Parathyroid adenoma (tissue), 2 donors: ENCODE data around the gene PDE10A.

Experiments
- H2AFZ ChIP-seq: fragments of 300-600 bp; sonication (generic); one replicate; pipeline ENCODE4 v1.7.0; 2017; ENCODE audit warnings: antibody characterized with exemption, mild to moderate bottlenecking
- H3K27ac ChIP-seq: fragments of 300-600 bp; sonication (generic); one replicate; pipeline ENCODE4 v1.7.0; 2017
- H3K27me3 ChIP-seq: fragments of 300-600 bp; sonication (generic); one replicate; pipeline ENCODE4 v1.7.0; 2017; ENCODE audit warnings: low read length; ENCODE audit not compliant: control insufficient read depth, insufficient read depth
- H3K36me3 ChIP-seq: fragments of 300-600 bp; sonication (generic); one replicate; pipeline ENCODE4 v1.7.0; 2017; ENCODE audit warnings: low read length; ENCODE audit not compliant: control insufficient read depth, insufficient read depth
- H3K4me1 ChIP-seq: fragments of 300-600 bp; sonication (generic); one replicate; pipeline ENCODE4 v1.7.0; 2017; ENCODE audit warnings: control low read depth
- H3K4me2 ChIP-seq: fragments of 300-600 bp; sonication (generic); one replicate; pipeline ENCODE4 v1.7.0; 2017; ENCODE audit warnings: low read length
- H3K4me3 ChIP-seq: fragments of 300-600 bp; sonication (generic); one replicate; pipeline ENCODE4 v1.7.0; 2017; ENCODE audit warnings: low read depth, low read length
- H3K79me2 ChIP-seq: fragments of 300-600 bp; sonication (generic); one replicate; pipeline ENCODE4 v1.7.0; 2017; ENCODE audit warnings: control low read depth
- H3K9ac ChIP-seq: fragments of 300-600 bp; sonication (generic); one replicate; pipeline ENCODE4 v1.7.0; 2017; ENCODE audit warnings: mild to moderate bottlenecking
- H3K9me3 ChIP-seq: fragments of 300-600 bp; sonication (generic); one replicate; pipeline ENCODE4 v1.7.0; 2017; ENCODE audit warnings: low read length; ENCODE audit not compliant: control insufficient read depth
- CTCF ChIP-seq: fragments of 300-600 bp; sonication (generic); IDR thresholded peaks from one replicate; pipeline ENCODE4 v1.7.0; 2017; ENCODE audit warnings: antibody characterized with exemption, mild to moderate bottlenecking
- donor health status: primary hyperparathyroidism.

Gene PDE10A

DNA sequence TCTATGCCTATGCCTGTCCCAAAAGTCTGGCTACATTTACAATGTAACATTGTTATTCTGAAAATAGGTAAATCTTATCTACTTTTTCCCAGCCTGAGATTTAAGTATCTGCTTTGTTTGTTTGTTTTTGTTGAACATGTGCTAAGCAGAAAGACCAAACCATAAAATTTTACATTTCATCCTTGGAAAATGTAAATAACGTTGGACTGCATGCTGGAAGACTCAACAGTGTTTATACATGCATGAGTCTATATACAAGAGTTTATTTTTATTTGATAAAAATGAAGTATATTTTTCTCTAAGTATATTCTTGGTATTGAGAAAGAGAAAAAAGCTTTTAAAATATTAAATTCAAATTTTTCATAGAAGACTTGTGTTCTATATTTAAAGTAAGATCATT lies 12.1 kb upstream of the PDE10A start:
- Histone ChIP-seq H3K9me3 (no peaks in the 10 kb centered on the region), H3K4me2 (no peak overlapping the region)
- no peak for TF ChIP-seq CTCF

GRCh38 chr6:165674155-165675029 lies 11.4 kb upstream of the PDE10A start:
- Histone ChIP-seq H3K27me3 (no peaks in the 10 kb centered on the region), H3K4me1 (no peaks in the 10 kb centered on the region), H3K36me3 (no peaks in the 10 kb centered on the region), H3K4me2 (no peak overlapping the region), H3K9ac (no peak overlapping the region), H3K4me3 (no peak overlapping the region), H3K9me3 (no peaks in the 10 kb centered on the region), H3K27ac (no peak overlapping the region), H3K79me2 (no peaks in the 10 kb centered on the region), H2AFZ (no peak overlapping the region)
- no peak for TF ChIP-seq CTCF

More for the DNA sequence above, 12.1 kb upstream of the PDE10A start:
- H3K36me3 ChIP-seq: no peaks in the 10 kb centered on the region
- H3K79me2 ChIP-seq: no peaks in the 10 kb centered on the region
- no peaks in the 10 kb centered on the region for H3K4me1 ChIP-seq
- H3K27ac ChIP-seq: no peak overlapping the region
- H2AFZ ChIP-seq: no peak overlapping the region
- H3K9ac ChIP-seq: no peak overlapping the region
- H3K27me3 ChIP-seq: no peaks in the 10 kb centered on the region
- H3K4me3 ChIP-seq: no peak overlapping the region

- Histone ChIP-seq H3K4me3 (no peak overlapping the region), H3K79me2 (no peaks in the 10 kb centered on the region), H3K27ac (no peak overlapping the region), H3K4me1 (no peaks in the 10 kb centered on the region), H3K36me3 (no peaks in the 10 kb centered on the region), H3K4me2 (no peak overlapping the region), H3K27me3 (no peaks in the 10 kb centered on the region), H3K9me3 (no peaks in the 10 kb centered on the region), H3K9ac (no peak overlapping the region), H2AFZ (no peak overlapping the region)
- no peak for TF ChIP-seq CTCF
These were observed 8.3 kb upstream of the PDE10A start for GRCh38 chr6:165671222-165671768.

DNA sequence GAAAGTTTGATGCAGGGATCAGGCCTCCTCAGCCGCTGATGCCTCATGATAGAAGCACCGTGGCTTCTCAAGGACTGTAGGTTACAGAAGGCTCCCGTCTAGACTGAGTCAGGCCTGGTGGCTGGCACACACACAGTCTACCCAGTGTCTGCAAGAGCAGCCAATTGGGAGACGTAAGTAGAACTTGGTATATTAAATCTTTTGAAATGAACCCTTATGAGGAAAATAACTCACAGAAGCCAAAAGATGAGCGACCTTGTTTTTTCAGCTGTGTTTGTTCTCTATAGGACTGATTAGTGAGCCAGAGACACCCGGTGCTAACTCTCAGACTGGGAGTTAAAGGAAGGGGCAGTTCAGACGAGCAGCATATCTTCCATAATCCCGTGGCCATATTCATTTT lies 5.9 kb upstream of the PDE10A start:
- Histone ChIP-seq H3K4me2 (no peak overlapping the region), H3K4me3 (no peak overlapping the region), H3K27me3 (peaks cover 5% of the 10 kb centered on the region), H3K9me3 (no peaks in the 10 kb centered on the region), H2AFZ (no peak overlapping the region), H3K4me1 (no peaks in the 10 kb centered on the region), H3K27ac (no peak overlapping the region), H3K36me3 (no peaks in the 10 kb centered on the region), H3K79me2 (no peaks in the 10 kb centered on the region), H3K9ac (no peak overlapping the region)
- TF ChIP-seq CTCF: no peak

GRCh38 chr6:165665384-165665672 lies 2.3 kb upstream of the PDE10A start:
- H3K4me3 ChIP-seq: no peak overlapping the region
- no peaks in the 10 kb centered on the region for H3K9me3 ChIP-seq
- H3K4me2 ChIP-seq: no peak overlapping the region
- no peak overlapping the region for H3K9ac ChIP-seq
- no peaks in the 10 kb centered on the region for H3K4me1 ChIP-seq
- H2AFZ ChIP-seq: no peak overlapping the region
- H3K36me3 ChIP-seq: no peaks in the 10 kb centered on the region
- H3K27me3 ChIP-seq: peaks cover 13% of the 10 kb centered on the region
- no peak for TF ChIP-seq CTCF
- H3K79me2 ChIP-seq: no peaks in the 10 kb centered on the region
- H3K27ac ChIP-seq: no peak overlapping the region
